Ishikawa (cell line): Measurements from ENCODE around the gene SATB1.

Experiments
- CEBPB ChIP-seq: IDR thresholded peaks from 2 replicates; pipeline ENCODE4 v1.6.1; 2012
- CREB1 ChIP-seq: IDR thresholded peaks from 2 replicates; pipeline ENCODE4 v1.6.1; 2012; ENCODE audit warnings: low read depth
- EGR1 ChIP-seq: IDR thresholded peaks from 2 replicates; pipeline ENCODE4 v1.6.1; 2012
- EP300 ChIP-seq: IDR thresholded peaks from 2 replicates; pipeline ENCODE4 v1.6.1; 2012; ENCODE audit warnings: borderline replicate concordance
- FOXM1 ChIP-seq: IDR thresholded peaks from 2 replicates; pipeline ENCODE4 v1.6.1; 2012; ENCODE audit warnings: low read depth, borderline replicate concordance
- NFIC ChIP-seq: IDR thresholded peaks from 2 replicates; pipeline ENCODE4 v1.6.1; 2012
- RAD21 ChIP-seq: IDR thresholded peaks from 2 replicates; pipeline ENCODE4 v1.6.1; 2012; ENCODE audit warnings: low read depth
- TAF1 ChIP-seq: IDR thresholded peaks from 2 replicates; pipeline ENCODE4 v1.6.1; 2012; ENCODE audit warnings: low read depth, mild to moderate bottlenecking
- TCF12 ChIP-seq: IDR thresholded peaks from 2 replicates; pipeline ENCODE4 v1.6.1; 2012; ENCODE audit warnings: low read depth
- TEAD4 ChIP-seq: IDR thresholded peaks from 2 replicates; pipeline ENCODE4 v1.6.1; 2012
- YY1 ChIP-seq: IDR thresholded peaks from 2 replicates; pipeline ENCODE4 v1.6.1; 2012; ENCODE audit warnings: low read depth
- ZBTB7A ChIP-seq: IDR thresholded peaks from 2 replicates; pipeline ENCODE4 v1.6.1; 2012; ENCODE audit warnings: low read depth
- TF ChIP-seq, protein P1 (sequence below): IDR thresholded peaks from 2 replicates; pipeline ENCODE4 v1.6.1; 2012
- TF ChIP-seq, protein P2 (sequence below): IDR thresholded peaks from 2 replicates; pipeline ENCODE4 v1.6.1; 2012
- TF ChIP-seq, protein P3 (sequence below): IDR thresholded peaks from 2 replicates; pipeline ENCODE4 v1.6.1; 2012; ENCODE audit warnings: low read depth, mild to moderate bottlenecking

SATB1 gene

DNA sequence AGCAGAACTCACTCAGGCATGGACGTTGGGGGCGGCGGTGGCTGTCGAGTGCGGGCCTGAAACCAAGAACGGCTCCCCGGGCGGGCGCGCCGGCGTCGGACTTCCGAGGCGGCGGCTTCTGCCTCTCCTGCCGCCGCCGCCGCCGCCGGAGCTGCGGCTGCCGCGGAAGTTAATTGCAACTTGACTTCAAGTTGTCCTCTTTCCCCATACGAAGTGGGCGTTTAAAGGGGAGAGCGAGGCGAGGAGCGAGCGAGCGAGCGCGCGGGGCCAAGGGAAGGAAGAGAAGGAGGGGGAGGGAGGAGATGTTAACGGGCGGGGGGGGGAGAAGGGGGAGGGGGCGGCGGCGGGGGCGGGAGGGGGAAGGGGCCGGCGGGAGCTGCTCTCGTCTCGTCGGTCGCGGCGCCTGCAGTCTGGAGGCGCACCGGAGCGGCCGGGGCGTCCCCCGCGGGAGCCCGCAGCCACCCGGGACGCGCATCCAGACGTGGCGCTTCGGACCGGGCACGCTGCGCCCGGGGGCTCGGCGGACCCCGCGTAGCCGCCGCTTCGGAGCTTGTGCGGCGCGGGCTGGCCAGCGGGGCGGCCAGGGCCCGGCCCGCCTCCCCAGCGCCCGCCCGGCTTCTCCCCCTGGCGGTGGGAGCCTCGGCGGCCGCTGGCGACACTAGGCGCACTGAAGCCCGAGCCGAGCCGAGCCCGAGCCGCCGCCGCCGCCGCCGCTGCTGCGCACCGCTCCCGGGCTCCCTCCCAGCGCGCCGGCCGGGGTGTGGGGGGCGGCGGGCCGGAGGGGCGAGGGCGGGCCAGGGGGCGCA is 19.7 kb upstream of the SATB1 start:
- TF ChIP-seq, protein P1, sequence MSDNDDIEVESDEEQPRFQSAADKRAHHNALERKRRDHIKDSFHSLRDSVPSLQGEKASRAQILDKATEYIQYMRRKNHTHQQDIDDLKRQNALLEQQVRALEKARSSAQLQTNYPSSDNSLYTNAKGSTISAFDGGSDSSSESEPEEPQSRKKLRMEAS: 0 out of 2 replicates have a peak, but pooled peaks have one; percentile 31
- TF ChIP-seq, protein P2, sequence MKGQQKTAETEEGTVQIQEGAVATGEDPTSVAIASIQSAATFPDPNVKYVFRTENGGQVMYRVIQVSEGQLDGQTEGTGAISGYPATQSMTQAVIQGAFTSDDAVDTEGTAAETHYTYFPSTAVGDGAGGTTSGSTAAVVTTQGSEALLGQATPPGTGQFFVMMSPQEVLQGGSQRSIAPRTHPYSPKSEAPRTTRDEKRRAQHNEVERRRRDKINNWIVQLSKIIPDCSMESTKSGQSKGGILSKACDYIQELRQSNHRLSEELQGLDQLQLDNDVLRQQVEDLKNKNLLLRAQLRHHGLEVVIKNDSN: no peak

DNA sequence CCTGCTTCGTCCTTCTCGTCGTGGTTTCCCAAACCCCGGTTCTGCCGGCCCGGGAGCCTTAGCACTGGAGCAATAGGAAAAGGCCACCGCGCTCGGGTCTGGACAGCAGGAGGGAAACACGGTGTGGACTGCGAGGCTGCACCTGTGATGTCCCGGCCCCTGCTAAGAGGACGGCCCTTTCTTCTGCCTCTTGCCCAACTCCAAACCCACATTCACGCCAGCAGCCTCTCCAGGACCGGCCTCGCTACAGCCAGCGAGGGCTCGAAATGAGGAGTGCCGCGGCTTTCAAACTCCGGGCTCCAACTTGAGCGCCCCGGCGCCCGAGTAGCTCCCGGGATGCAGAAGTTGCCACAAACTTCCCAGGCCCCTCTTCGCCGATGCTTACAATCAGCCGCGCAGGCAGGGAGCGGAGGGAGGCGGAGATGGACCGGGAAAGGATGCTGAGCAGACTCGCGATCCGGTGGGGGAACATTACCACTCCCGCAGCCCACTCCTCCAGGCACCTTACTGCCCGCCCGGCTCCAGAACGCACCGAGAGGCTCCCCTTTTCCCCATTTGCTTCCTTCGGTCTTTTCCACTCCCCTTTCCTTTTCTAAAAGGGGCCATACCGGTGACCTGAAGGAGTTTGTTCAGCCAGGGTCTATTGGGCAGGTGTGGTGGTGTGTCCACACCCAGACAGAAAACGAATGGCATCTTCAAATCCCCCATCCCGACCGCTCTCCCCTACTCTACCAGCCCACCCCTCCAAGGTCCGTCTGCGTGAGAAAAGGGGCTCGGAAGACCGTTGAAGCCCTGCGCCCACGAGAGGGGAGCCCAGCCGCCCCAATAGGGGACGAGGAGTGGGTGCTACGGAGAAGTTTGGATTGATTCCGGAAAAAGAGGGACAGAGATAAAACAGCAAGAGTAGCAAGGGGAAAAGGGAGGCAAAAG is 18.8 kb upstream of the SATB1 start:
- TF ChIP-seq YY1 (no peak), EP300 (no peak), CEBPB (no peak), FOXM1 (no peak), CREB1 (no peak), ZBTB7A (no peak), NFIC (no peak), EGR1 (no peak), TCF12 (no peak), TEAD4 (no peak), RAD21 (no peak), TAF1 (no peak)
- TF ChIP-seq, protein P2: no peak
- TF ChIP-seq, protein P3, sequence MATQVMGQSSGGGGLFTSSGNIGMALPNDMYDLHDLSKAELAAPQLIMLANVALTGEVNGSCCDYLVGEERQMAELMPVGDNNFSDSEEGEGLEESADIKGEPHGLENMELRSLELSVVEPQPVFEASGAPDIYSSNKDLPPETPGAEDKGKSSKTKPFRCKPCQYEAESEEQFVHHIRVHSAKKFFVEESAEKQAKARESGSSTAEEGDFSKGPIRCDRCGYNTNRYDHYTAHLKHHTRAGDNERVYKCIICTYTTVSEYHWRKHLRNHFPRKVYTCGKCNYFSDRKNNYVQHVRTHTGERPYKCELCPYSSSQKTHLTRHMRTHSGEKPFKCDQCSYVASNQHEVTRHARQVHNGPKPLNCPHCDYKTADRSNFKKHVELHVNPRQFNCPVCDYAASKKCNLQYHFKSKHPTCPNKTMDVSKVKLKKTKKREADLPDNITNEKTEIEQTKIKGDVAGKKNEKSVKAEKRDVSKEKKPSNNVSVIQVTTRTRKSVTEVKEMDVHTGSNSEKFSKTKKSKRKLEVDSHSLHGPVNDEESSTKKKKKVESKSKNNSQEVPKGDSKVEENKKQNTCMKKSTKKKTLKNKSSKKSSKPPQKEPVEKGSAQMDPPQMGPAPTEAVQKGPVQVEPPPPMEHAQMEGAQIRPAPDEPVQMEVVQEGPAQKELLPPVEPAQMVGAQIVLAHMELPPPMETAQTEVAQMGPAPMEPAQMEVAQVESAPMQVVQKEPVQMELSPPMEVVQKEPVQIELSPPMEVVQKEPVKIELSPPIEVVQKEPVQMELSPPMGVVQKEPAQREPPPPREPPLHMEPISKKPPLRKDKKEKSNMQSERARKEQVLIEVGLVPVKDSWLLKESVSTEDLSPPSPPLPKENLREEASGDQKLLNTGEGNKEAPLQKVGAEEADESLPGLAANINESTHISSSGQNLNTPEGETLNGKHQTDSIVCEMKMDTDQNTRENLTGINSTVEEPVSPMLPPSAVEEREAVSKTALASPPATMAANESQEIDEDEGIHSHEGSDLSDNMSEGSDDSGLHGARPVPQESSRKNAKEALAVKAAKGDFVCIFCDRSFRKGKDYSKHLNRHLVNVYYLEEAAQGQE: no peak
- TF ChIP-seq, protein P1: no peak

DNA sequence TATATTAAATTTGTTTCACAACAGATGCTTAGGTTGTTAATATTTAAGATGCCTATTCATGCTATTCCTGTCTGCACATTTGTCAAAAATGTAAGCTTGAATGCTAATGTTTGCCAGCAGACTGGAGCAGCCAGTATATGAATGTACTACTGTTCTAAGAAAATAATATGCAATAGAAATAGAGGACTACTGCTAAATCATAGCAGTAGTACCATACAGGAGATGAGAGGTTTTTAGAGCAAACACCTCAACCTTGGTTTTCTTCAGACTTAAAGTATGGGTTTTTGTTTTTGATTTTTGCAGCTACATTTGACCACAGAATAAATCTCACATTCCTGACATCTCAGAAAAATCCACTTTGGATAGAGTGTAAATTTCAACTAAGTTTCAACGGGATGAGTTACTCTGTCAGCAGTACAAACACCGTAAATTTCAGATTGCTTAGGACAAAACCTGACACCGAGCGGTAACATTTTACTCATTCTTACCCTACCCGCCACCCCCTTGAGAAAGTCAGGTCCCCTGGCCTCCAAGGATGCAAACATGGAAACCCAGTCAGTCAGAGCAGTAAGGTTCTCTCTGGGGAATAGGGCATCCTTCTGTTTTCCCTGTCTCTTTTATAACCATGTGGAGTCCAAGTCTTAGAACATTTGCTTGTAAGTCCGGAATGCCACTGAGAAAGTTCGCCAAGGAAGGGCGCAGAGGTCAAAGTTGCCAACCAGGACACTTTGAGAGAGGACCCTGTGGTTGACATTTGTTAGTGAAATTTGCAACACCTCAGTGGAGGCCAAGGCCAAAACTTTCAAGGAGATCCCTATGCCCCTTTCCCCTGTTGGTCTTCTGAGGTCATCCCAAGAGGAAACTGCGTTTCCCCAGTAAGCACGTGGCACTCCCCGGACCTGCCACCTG is 17.9 kb upstream of the SATB1 start:
- TF ChIP-seq TEAD4: no peak
- no peak for TF ChIP-seq YY1
- TF ChIP-seq, protein P3: no peak
- TF ChIP-seq FOXM1: no peak
- TF ChIP-seq TCF12: no peak

DNA sequence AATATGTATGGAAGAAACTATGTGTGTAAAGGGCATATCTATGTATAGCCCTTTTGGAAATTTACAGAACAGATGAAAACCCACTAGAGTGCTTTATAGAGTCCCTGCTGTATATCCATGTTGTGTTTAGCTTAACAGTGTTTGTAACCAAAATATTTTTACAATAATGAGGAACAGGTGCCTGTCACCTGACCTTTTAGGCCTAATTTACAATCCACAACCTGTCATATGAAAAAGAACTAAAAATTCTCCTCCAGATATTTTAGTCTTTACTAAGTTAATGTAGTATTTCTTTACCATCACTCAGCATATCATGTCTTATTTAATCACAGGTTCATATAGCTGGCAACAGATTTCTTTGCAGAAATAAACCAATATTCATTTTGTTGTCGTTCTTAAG is 16.4 kb upstream of the SATB1 start:
- TF ChIP-seq, protein P1: no peak
- TF ChIP-seq EGR1 (no peak), TEAD4 (no peak), RAD21 (no peak), ZBTB7A (no peak), YY1 (no peak), TAF1 (no peak), EP300 (no peak), TCF12 (no peak), FOXM1 (no peak), NFIC (no peak)
- TF ChIP-seq, protein P2: no peak
